ENCODE data around the gene SUCLA2. TPM values are rescaled to one million over a fixed set of nuclear protein-coding genes. Genes with fewer than 3 reads are reported as not detected.
"Not testable (repeated sequence)": the region's sequence is repeated elsewhere in the genome, so short reads cannot be mapped to it uniquely, and the experiment has no call there.

The SUCLA2 gene
- 65.5 and 83.8 TPM in 2 replicates for total RNA-seq (2014; rRNA removed; shearing (Covaris generic))

- DNase-seq (ENCODE audit: low spot score) = peak; percentile 90
- in situ Hi-C loops (cut with HindIII; ENCODE audit: low sequenced_read_pairs) = no loop called here
These were observed at the start of gene SUCLA2 for GRCh38 chr13:48001114-48001881. Gene SUCLA2, minus strand, starts transcription at chr13:48001273. Its CDS starts 4 bp downstream, at chr13:48001269.

GRCh38 chr13:48050550-48050949 lies 49.5 kb upstream of the SUCLA2 start:
- DNase-seq (ENCODE audit: low spot score) = no peak
- in situ Hi-C loops (cut with HindIII; ENCODE audit: low sequenced_read_pairs) = no loop called here

- no peak for DNase-seq (ENCODE audit: low spot score)
- in situ Hi-C loops (cut with HindIII; ENCODE audit: low sequenced_read_pairs) = no loop called here
These were observed 42.9 kb upstream of the SUCLA2 start for GRCh38 chr13:48043789-48044503.

- DNase-seq (ENCODE audit: low spot score) = no peak
- in situ Hi-C loops (cut with HindIII; ENCODE audit: low sequenced_read_pairs) = no loop called here
These were observed 41.8 kb upstream of the SUCLA2 start for GRCh38 chr13:48042894-48043293.

- DNase-seq (ENCODE audit: low spot score) = no peak
- in situ Hi-C loops (cut with HindIII; ENCODE audit: low sequenced_read_pairs) = no loop called here
These were observed 39.8 kb upstream of the SUCLA2 start for GRCh38 chr13:48040896-48041295.

GRCh38 chr13:48040049-48040448 lies 39.0 kb upstream of the SUCLA2 start:
- no peak for DNase-seq (ENCODE audit: low spot score)
- in situ Hi-C loops (cut with HindIII; ENCODE audit: low sequenced_read_pairs) = no loop called here

- in situ Hi-C loops (cut with HindIII; ENCODE audit: low sequenced_read_pairs) = no loop called here
- DNase-seq (ENCODE audit: low spot score) = peak; percentile 19
These were observed 37.7 kb upstream of the SUCLA2 start for GRCh38 chr13:48038761-48039160.

GRCh38 chr13:48037346-48038173 lies 36.5 kb upstream of the SUCLA2 start, which contains the start of gene NUDT15:
Gene NUDT15, plus strand, starts transcription at chr13:48037726. Its CDS starts 21 bp downstream, at chr13:48037747.
- in situ Hi-C loops (cut with HindIII; ENCODE audit: low sequenced_read_pairs) = no loop called here
- DNase-seq (ENCODE audit: low spot score) = peak; percentile 96

- in situ Hi-C loops (cut with HindIII; ENCODE audit: low sequenced_read_pairs) = no loop called here
- DNase-seq (ENCODE audit: low spot score) = no peak
These were observed 28.8 kb upstream of the SUCLA2 start for GRCh38 chr13:48029859-48030258.

- in situ Hi-C loops (cut with HindIII; ENCODE audit: low sequenced_read_pairs) = no loop called here
- DNase-seq (ENCODE audit: low spot score) = no peak
These were observed 27.0 kb upstream of the SUCLA2 start for GRCh38 chr13:48028066-48028465.

- no peak for DNase-seq (ENCODE audit: low spot score)
- in situ Hi-C loops (cut with HindIII; ENCODE audit: low sequenced_read_pairs) = no loop called here
These were observed 18.7 kb upstream of the SUCLA2 start for GRCh38 chr13:48019796-48020195.

- DNase-seq (ENCODE audit: low spot score) = no peak
- in situ Hi-C loops (cut with HindIII; ENCODE audit: low sequenced_read_pairs) = no loop called here
These were observed 17.6 kb upstream of the SUCLA2 start for GRCh38 chr13:48018637-48019036.

- in situ Hi-C loops (cut with HindIII; ENCODE audit: low sequenced_read_pairs) = no loop called here
- no peak for DNase-seq (ENCODE audit: low spot score)
These were observed 13.3 kb upstream of the SUCLA2 start for GRCh38 chr13:48014359-48014758.

- in situ Hi-C loops (cut with HindIII; ENCODE audit: low sequenced_read_pairs) = no loop called here
These were observed 11.6 kb upstream of the SUCLA2 start for GRCh38 chr13:48012668-48013067.

GRCh38 chr13:48010698-48011097 lies 9.6 kb upstream of the SUCLA2 start:
- DNase-seq (ENCODE audit: low spot score) = no peak
- in situ Hi-C loops (cut with HindIII; ENCODE audit: low sequenced_read_pairs) = no loop called here

More at GRCh38 chr13:48012668-48013067, 11.6 kb upstream of the SUCLA2 start:
- no peak for DNase-seq (ENCODE audit: low spot score)

GRCh38 chr13:48009284-48009683 lies 8.2 kb upstream of the SUCLA2 start:
- no peak for DNase-seq (ENCODE audit: low spot score)
- in situ Hi-C loops (cut with HindIII; ENCODE audit: low sequenced_read_pairs) = no loop called here

GRCh38 chr13:48006396-48006795 lies 5.3 kb upstream of the SUCLA2 start:
- DNase-seq (ENCODE audit: low spot score) = no peak
- in situ Hi-C loops (cut with HindIII; ENCODE audit: low sequenced_read_pairs) = no loop called here

- no peak for DNase-seq (ENCODE audit: low spot score)
- in situ Hi-C loops (cut with HindIII; ENCODE audit: low sequenced_read_pairs) = no loop called here
These were observed 3.1 kb upstream of the SUCLA2 start for GRCh38 chr13:48004201-48004600.

GRCh38 chr13:48001999-48002398 lies 926 bp upstream of the SUCLA2 start:
- peak; percentile 39 for DNase-seq (ENCODE audit: low spot score)
- in situ Hi-C loops (cut with HindIII; ENCODE audit: low sequenced_read_pairs) = not testable (repeated sequence)
